Measurements from ENCODE around the gene ZNF816.
"Not testable (repeated sequence)": the region's sequence is repeated elsewhere in the genome, so short reads cannot be mapped to it uniquely, and the experiment has no call there.

Gene ZNF816

GRCh38 chr19:52923778-52924593 lies 38.7 kb downstream of the ZNF816 start:
- DNase-seq, result no peak

GRCh38 chr19:52922841-52923777 lies 39.6 kb downstream of the ZNF816 start, which contains the start of gene ZNF888:
ZNF888 (minus strand) TSS chr19:52923428; CDS start chr19:52917873, 5,555 bp downstream.
- peak; percentile 79 for DNase-seq

GRCh38 chr19:52917531-52917930 lies 45.1 kb downstream of the ZNF816 start:
- no peak for DNase-seq

DNA sequence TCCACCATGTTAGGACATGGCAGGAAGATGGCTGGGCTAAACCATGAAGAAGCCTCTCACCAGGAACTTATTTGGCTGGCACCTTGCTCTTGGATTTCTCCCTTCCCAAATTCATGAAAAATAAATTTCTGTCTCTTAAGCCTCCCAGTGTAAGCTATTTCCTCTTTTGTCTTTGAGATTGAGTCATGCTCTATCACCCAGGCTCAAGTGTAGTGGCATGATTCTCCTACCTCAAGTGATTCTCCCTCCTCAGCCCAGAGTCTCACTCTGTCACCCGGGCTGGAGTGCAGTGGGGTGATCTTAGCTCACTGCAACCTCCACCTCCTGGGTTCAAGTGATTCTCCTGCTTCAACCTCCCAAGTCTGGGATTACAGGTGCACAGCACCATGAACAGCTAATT lies 52.0 kb downstream of the ZNF816 start:
- DNase-seq, result no peak

- DNase-seq, result not testable (repeated sequence)
Measured at GRCh38 chr19:52904052-52904780, 58.5 kb downstream of the ZNF816 start.

- DNase-seq, result no peak
Measured at GRCh38 chr19:52901842-52902241, 60.8 kb downstream of the ZNF816 start.
